ENCODE data around the gene CXCL17.

The CXCL17 gene

DNA sequence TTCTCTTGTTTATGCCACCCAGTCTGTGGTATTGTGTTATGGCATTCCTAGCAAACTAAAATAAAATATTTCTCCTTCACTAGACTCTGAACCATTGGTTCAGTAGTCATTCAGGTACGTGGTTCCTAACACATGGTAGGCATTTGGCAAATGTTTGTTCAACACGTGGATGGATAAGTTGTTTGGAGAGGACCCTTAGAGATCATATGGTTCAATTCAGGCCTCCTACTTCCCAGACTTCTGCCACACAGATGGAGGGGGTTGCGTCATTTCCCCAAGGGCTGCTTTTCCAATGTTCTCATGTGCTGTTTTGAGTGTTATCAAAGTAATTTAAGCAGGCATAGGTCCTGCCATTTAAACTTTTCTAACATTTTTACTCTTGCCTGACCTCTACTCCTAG, 6.7 kb downstream of the CXCL17 start:
- H3K27ac ChIP-seq (ENCODE audit: low read length), result no peak overlapping the region
- no peaks in the 10 kb centered on the region for H3K79me2 ChIP-seq (ENCODE audit: low read length)
- H3K9me3 ChIP-seq (ENCODE audit: insufficient read depth, low read length), result no peaks in the 10 kb centered on the region
- peaks cover 6% of the 10 kb centered on the region for H3K4me1 ChIP-seq (ENCODE audit: low read length)
- peaks cover 4% of the 10 kb centered on the region for H3K27me3 ChIP-seq (ENCODE audit: low read depth, low read length)
- H3K4me3 ChIP-seq (ENCODE audit: low read length), result no peak overlapping the region
- TF ChIP-seq, protein P1, sequence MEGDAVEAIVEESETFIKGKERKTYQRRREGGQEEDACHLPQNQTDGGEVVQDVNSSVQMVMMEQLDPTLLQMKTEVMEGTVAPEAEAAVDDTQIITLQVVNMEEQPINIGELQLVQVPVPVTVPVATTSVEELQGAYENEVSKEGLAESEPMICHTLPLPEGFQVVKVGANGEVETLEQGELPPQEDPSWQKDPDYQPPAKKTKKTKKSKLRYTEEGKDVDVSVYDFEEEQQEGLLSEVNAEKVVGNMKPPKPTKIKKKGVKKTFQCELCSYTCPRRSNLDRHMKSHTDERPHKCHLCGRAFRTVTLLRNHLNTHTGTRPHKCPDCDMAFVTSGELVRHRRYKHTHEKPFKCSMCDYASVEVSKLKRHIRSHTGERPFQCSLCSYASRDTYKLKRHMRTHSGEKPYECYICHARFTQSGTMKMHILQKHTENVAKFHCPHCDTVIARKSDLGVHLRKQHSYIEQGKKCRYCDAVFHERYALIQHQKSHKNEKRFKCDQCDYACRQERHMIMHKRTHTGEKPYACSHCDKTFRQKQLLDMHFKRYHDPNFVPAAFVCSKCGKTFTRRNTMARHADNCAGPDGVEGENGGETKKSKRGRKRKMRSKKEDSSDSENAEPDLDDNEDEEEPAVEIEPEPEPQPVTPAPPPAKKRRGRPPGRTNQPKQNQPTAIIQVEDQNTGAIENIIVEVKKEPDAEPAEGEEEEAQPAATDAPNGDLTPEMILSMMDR (IDR thresholded peaks at IDR 0.05; ENCODE audit: low read depth, low read length), result no peak
- no peak for TF ChIP-seq EZH2phosphoT487 (IDR thresholded peaks at IDR 0.05; ENCODE audit: low read depth)
- H3K9ac ChIP-seq (ENCODE audit: low read length), result no peak overlapping the region
- H4K20me1 ChIP-seq (ENCODE audit: insufficient read depth, low read length), result no peaks in the 10 kb centered on the region
- no peaks in the 10 kb centered on the region for H3K36me3 ChIP-seq (replicated peaks; ENCODE audit: low read depth, low read length)
- H3K4me2 ChIP-seq (ENCODE audit: low read length), result no peak overlapping the region
- H2AFZ ChIP-seq (ENCODE audit: low read depth, low read length), result no peak overlapping the region

DNA sequence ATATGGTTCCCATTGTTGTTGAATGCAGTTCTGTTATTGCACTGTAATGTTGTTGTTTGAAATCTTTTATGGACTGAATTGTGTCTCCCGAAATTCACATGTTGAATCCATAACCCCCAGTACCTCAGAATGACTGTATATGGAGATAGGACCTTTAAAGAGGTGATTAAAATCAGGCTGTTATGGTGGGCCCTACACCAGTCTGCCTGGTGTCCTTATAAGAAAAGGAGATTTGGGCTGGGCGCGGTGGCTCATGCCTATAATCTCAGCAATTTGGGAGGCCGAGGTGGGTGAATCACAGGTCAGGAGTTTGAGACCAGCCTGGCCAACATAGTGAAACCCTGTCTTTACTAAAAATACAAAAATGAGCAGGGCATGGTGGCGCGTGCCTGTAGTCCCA, 7.4 kb downstream of the CXCL17 start:
- H3K27ac ChIP-seq (ENCODE audit: low read length), result no peak overlapping the region
- TF ChIP-seq, protein P1 (IDR thresholded peaks at IDR 0.05; ENCODE audit: low read depth, low read length), result no peak
- no peak for TF ChIP-seq EZH2phosphoT487 (IDR thresholded peaks at IDR 0.05; ENCODE audit: low read depth)
- no peaks in the 10 kb centered on the region for H3K9me3 ChIP-seq (ENCODE audit: insufficient read depth, low read length)
- H3K9ac ChIP-seq (ENCODE audit: low read length), result no peak overlapping the region
- no peaks in the 10 kb centered on the region for H4K20me1 ChIP-seq (ENCODE audit: insufficient read depth, low read length)
- no peak overlapping the region for H3K4me2 ChIP-seq (ENCODE audit: low read length)
- H2AFZ ChIP-seq (ENCODE audit: low read depth, low read length), result no peak overlapping the region
- H3K36me3 ChIP-seq (replicated peaks; ENCODE audit: low read depth, low read length), result no peaks in the 10 kb centered on the region
- peaks cover 6% of the 10 kb centered on the region for H3K4me1 ChIP-seq (ENCODE audit: low read length)
- H3K27me3 ChIP-seq (ENCODE audit: low read depth, low read length), result no peaks in the 10 kb centered on the region; the same call in none of the 2 replicates
- no peak overlapping the region for H3K4me3 ChIP-seq (ENCODE audit: low read length)
- no peaks in the 10 kb centered on the region for H3K79me2 ChIP-seq (ENCODE audit: low read length)

DNA sequence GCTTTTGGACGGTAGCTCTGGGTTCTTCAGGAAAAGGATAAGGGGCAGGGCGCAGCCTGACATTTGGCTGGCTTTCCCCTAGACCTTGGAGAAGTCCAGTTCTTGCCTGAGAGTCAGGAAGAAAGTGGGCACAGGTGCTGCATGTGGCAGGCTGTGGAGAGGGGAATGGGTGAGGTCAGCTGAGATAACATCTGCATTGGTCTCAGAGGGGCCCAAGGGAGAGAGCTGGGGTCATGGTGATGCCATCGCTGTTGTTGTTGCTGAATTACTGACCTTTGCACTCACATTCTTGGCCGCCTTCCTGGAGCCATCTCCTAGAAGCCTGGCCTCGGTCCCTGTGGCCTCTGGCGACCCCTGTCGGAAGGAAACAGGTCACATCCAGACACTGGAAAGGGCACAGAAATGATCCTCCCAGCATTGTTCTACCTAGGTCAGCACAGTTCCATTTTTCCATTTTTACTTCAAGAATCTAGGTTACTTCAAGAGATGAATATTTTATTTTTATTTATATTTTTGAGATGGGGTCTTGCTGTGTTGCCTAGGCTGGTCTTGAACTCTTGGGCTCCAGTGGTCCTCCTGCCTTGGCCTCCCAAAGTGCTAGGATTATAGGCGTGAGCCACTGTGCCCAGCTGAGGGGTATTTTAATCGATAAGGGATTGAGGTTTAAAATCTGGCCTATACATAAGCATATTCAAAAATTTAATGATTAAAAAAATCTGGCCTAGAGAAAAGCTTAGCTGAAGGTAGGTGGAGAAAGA, 9.1 kb downstream of the CXCL17 start:
- Histone ChIP-seq H2AFZ (ENCODE audit: low read depth, low read length) (peak overlapping the region; percentile 81), H3K9me3 (ENCODE audit: insufficient read depth, low read length) (no peaks in the 10 kb centered on the region), H3K36me3 (replicated peaks; ENCODE audit: low read depth, low read length) (no peaks in the 10 kb centered on the region), H3K9ac (ENCODE audit: low read length) (no peak overlapping the region), H3K4me2 (ENCODE audit: low read length) (peak overlapping the region; percentile 53), H3K27ac (ENCODE audit: low read length) (no peak overlapping the region), H4K20me1 (ENCODE audit: insufficient read depth, low read length) (no peaks in the 10 kb centered on the region), H3K4me1 (ENCODE audit: low read length) (peaks cover 6% of the 10 kb centered on the region), H3K79me2 (ENCODE audit: low read length) (no peaks in the 10 kb centered on the region), H3K27me3 (ENCODE audit: low read depth, low read length) (no peaks in the 10 kb centered on the region; the same call in none of the 2 replicates), H3K4me3 (ENCODE audit: low read length) (peak overlapping the region; percentile 16)
- TF ChIP-seq EZH2phosphoT487 (IDR thresholded peaks at IDR 0.05; ENCODE audit: low read depth), result no peak
- TF ChIP-seq, protein P1 (IDR thresholded peaks at IDR 0.05; ENCODE audit: low read depth, low read length), result peak; percentile 91

DNA sequence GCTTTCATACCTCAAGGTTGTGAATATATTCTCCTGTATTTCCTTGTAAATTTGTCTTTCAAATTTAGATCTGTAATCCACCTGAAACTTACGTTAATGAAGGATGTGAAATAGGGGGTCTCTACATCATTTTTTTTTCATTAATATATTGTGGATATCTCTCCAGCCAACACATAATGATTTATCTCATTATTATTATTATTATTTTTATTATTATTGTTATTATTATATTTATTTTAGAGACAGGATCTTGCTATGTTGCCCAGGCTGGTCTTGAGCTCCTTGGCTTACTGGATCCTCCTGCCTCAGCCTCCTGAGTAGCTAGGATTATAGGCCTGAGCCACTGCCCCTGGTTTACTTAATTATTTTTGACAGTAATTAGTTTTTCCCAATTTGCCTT, 11.3 kb downstream of the CXCL17 start:
- Histone ChIP-seq H3K36me3 (replicated peaks; ENCODE audit: low read depth, low read length) (no peaks in the 10 kb centered on the region), H3K4me1 (ENCODE audit: low read length) (peaks cover 6% of the 10 kb centered on the region), H3K4me2 (ENCODE audit: low read length) (no peak overlapping the region), H3K9me3 (ENCODE audit: insufficient read depth, low read length) (no peaks in the 10 kb centered on the region), H3K4me3 (ENCODE audit: low read length) (no peak overlapping the region), H3K27ac (ENCODE audit: low read length) (no peak overlapping the region), H3K79me2 (ENCODE audit: low read length) (no peaks in the 10 kb centered on the region), H3K27me3 (ENCODE audit: low read depth, low read length) (no peaks in the 10 kb centered on the region; the same call in none of the 2 replicates), H3K9ac (ENCODE audit: low read length) (no peak overlapping the region), H2AFZ (ENCODE audit: low read depth, low read length) (no peak overlapping the region), H4K20me1 (ENCODE audit: insufficient read depth, low read length) (no peaks in the 10 kb centered on the region)
- TF ChIP-seq, protein P1 (IDR thresholded peaks at IDR 0.05; ENCODE audit: low read depth, low read length), result no peak
- TF ChIP-seq EZH2phosphoT487 (IDR thresholded peaks at IDR 0.05; ENCODE audit: low read depth), result no peak
